Islet of Langerhans (tissue), 1 donor: ENCODE data around the gene ATP9A.

Experiments used
- FAIRE-seq: peaks from one replicate; lab custom pipeline; 2011; peaks lifted over from hg19 to GRCh38; lab: Jason Lieb, UNC

The ATP9A gene

GRCh38 chr20:51625105-51625504 lies 143.1 kb downstream of the ATP9A start:
- no peak for FAIRE-seq

- no peak for FAIRE-seq
Measured at GRCh38 chr20:51624157-51624731, 143.9 kb downstream of the ATP9A start.

GRCh38 chr20:51623255-51623654 lies 144.9 kb downstream of the ATP9A start:
- no peak for FAIRE-seq

GRCh38 chr20:51622004-51622874 lies 146.0 kb downstream of the ATP9A start:
- no peak for FAIRE-seq

- FAIRE-seq: no peak
Measured at GRCh38 chr20:51620432-51620831, 147.8 kb downstream of the ATP9A start.

GRCh38 chr20:51616060-51616459 lies 152.1 kb downstream of the ATP9A start:
- FAIRE-seq: no peak

- no peak for FAIRE-seq
Measured at GRCh38 chr20:51614687-51615086, 153.5 kb downstream of the ATP9A start.

- FAIRE-seq: no peak
Measured at GRCh38 chr20:51613580-51613979, 154.6 kb downstream of the ATP9A start.

- no peak for FAIRE-seq
Measured at GRCh38 chr20:51612896-51613295, 155.3 kb downstream of the ATP9A start.

GRCh38 chr20:51611625-51611890 lies 156.6 kb downstream of the ATP9A start:
- no peak for FAIRE-seq

GRCh38 chr20:51610761-51611624 lies 157.2 kb downstream of the ATP9A start:
- FAIRE-seq: no peak

- no peak for FAIRE-seq
Measured at GRCh38 chr20:51610111-51610510, 158.1 kb downstream of the ATP9A start.

GRCh38 chr20:51609251-51609650 lies 158.9 kb downstream of the ATP9A start:
- no peak for FAIRE-seq

GRCh38 chr20:51608061-51608460 lies 160.1 kb downstream of the ATP9A start:
- no peak for FAIRE-seq

- no peak for FAIRE-seq
Measured at GRCh38 chr20:51607170-51607569, 161.0 kb downstream of the ATP9A start.

- no peak for FAIRE-seq
Measured at GRCh38 chr20:51604851-51605250, 163.3 kb downstream of the ATP9A start.

GRCh38 chr20:51602131-51602530 lies 166.1 kb downstream of the ATP9A start:
- no peak for FAIRE-seq

GRCh38 chr20:51600950-51601349 lies 167.2 kb downstream of the ATP9A start:
- no peak for FAIRE-seq

- FAIRE-seq: no peak
Measured at GRCh38 chr20:51600016-51600420, 168.2 kb downstream of the ATP9A start.

- no peak for FAIRE-seq
Measured at GRCh38 chr20:51598556-51598955, 169.6 kb downstream of the ATP9A start.

GRCh38 chr20:51597389-51598231 lies 170.6 kb downstream of the ATP9A start:
- FAIRE-seq: no peak

- FAIRE-seq: no peak
Measured at GRCh38 chr20:51596668-51597388, 171.4 kb downstream of the ATP9A start.
